ENCODE data around the gene COX19. TPM values are rescaled to one million over a fixed set of nuclear protein-coding genes. Genes with fewer than 3 reads are reported as not detected.
A peak's percentile ranks its signal among the peaks of the same experiment; 100 is the strongest.

The COX19 gene
- total RNA-seq, 1 experiment from 2014 or later = 12.3 TPM

GRCh38 chr7:952548-953441, 22.6 kb downstream of the COX19 start:
- Histone ChIP-seq H2BK15ac (ENCODE audit: low read depth, low read length) (0 out of 2 replicates have a peak overlapping the region, but pooled peaks have one; percentile 29), H3K4me1 (ENCODE audit: insufficient read depth, low read length) (no peaks in the 10 kb centered on the region; the same call in 1 of the 2 replicates), H2AFZ (ENCODE audit: low read length) (no peak overlapping the region), H4K5ac (ENCODE audit: insufficient read length, low read depth, low read length) (no peak overlapping the region), H2BK20ac (ENCODE audit: low read depth, low read length, poor library complexity, severe bottlenecking) (no peak overlapping the region), H2BK120ac (ENCODE audit: low read depth, low read length, poor library complexity, severe bottlenecking) (no peak overlapping the region), H3K9me3 (ENCODE audit: control insufficient read depth, low read depth, low read length) (no peaks in the 10 kb centered on the region), H2AK5ac (ENCODE audit: insufficient read length, low read length) (no peak overlapping the region), H4K20me1 (ENCODE audit: control insufficient read depth, insufficient read depth, insufficient read length) (no peaks in the 10 kb centered on the region), H2BK5ac (ENCODE audit: insufficient read length, low read length) (no peak overlapping the region), H3K14ac (ENCODE audit: insufficient read depth, low read length) (no peak overlapping the region), H3K18ac (ENCODE audit: insufficient read length, low read depth, low read length) (no peak overlapping the region), H3T11ph (ENCODE audit: low read length) (no peak overlapping the region), H3K27ac (ENCODE audit: insufficient read length, low read depth, low read length) (no peak overlapping the region), H3K4me2 (ENCODE audit: insufficient read depth, insufficient read length, low read length) (peak overlapping the region; percentile 61), H3K27me3 (ENCODE audit: insufficient read depth, low read length) (peaks cover 3% of the 10 kb centered on the region; the same call in 1 of the 2 replicates), H3K23ac (ENCODE audit: insufficient read length, low read depth, low read length) (no peak overlapping the region), H3K79me2 (ENCODE audit: insufficient read depth, low read length) (no peaks in the 10 kb centered on the region), H4K91ac (ENCODE audit: insufficient read length, low read depth, low read length) (no peak overlapping the region), H3K4ac (ENCODE audit: low read depth, low read length) (no peak overlapping the region), H3K9ac (ENCODE audit: extremely low read depth, insufficient read length, low read length) (no peak overlapping the region), H3K79me1 (ENCODE audit: insufficient read depth, low read depth, low read length, poor library complexity, severe bottlenecking) (no peaks in the 10 kb centered on the region), H2BK12ac (ENCODE audit: insufficient read length, low read depth, low read length) (no peak overlapping the region), H3K23me2 (ENCODE audit: insufficient read length, low read depth, low read length, poor library complexity, severe bottlenecking) (peaks cover 5% of the 10 kb centered on the region), H3K56ac (ENCODE audit: insufficient read length, low read depth, low read length) (no peak overlapping the region), H4K8ac (replicated peaks; ENCODE audit: insufficient read length, low read depth, low read length) (no peak overlapping the region)
- Mint-ChIP-seq H3K4me3 (peak overlapping the region; percentile 46 to 53; a peak in 2 of 5 replicates), H3K9me3 (peaks cover 0 to 3% of the 10 kb centered on the region in 2 experiments; a peak in 1 of 5 replicates), H3K36me3 (ENCODE audit: insufficient read depth in 1 of 3, low read depth in 3 of 3) (no peaks in the 10 kb centered on the region; a peak in 1 of 7 replicates), H3K27me3 (ENCODE audit: low read depth) (peaks cover 43% of the 10 kb centered on the region), H3K4me1 (peaks cover 7 to 14% of the 10 kb centered on the region in 2 experiments; a peak in 2 of 4 replicates), H3K27ac (no peak overlapping the region)
- no peak for TF ChIP-seq CTCF (conservative IDR thresholded peaks at IDR 0.05)
- WGBS (ENCODE audit: extremely low coverage, insufficient read length, low lambda C conversion rate) = no CpG with 5 or more reads among the region's 20 CpGs
- peak; percentile 25 for DNase-seq

Data from H9 (cell line).